HG02970 (cell line): ENCODE results near the gene XPC.

ENCODE experiments used
- ATAC-seq: cut with Tn5 transposase; IDR thresholded peaks from one replicate; pipeline ENCODE4 v1.9.1; 2021; ENCODE audit warnings: mild to moderate bottlenecking, moderate library complexity, moderate number of reproducible peaks; ENCODE audit not compliant: unreplicated experiment, low FRiP score

XPC gene

DNA sequence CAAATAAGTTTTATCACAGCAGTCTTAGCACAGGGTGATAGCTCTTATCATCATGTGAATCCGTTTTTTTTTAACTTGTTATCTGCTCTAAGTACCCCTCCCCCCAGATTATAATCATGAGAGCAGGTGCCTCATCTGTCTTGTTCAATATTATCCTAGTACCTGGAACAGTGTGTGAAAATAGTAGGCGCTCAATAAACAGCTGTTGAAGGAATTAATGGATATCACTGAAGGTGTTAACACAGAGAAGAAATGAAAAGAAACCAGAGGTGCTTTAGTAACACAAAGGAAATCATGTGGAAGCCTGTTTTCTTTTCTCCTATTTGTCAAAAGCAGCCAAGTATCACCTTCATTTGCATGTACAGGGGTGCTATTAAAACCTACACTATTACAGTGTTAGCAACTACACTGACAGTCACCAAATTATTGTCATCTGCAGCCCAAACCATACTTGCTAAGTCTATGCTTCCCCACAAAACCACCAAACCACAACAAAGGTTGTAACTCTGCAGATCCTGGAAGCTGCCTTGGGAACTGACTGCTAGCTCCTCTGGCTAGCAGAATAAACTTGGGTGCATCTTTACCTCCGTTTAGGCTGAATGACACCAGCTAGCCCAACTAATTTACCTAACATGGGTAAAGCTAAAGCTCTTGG is 2.9 kb downstream of the XPC start:
- no peak for ATAC-seq

DNA sequence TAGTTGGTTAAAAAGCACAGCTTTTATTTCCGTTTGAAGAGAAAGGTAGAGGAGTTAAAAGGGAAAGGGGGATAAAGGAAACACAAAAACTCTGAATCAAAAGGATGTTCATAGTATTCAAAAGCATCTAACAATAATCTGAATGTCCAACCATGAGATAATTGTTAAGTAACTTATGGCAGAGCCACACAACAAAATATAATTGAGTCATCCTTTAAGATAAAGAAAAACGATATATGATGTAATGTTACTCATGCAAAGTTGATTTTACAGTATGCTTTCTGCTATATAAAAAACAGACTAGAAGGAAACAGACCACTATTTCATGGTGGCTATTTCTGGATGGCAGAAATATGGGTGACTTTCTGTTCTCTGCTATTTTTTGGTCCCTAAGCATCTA is 3.9 kb downstream of the XPC start:
- no peak for ATAC-seq

GRCh38 chr3:14172496-14172895 is 5.9 kb downstream of the XPC start:
- ATAC-seq = no peak

- no peak for ATAC-seq
Observed at GRCh38 chr3:14170531-14171159, 7.8 kb downstream of the XPC start.

DNA sequence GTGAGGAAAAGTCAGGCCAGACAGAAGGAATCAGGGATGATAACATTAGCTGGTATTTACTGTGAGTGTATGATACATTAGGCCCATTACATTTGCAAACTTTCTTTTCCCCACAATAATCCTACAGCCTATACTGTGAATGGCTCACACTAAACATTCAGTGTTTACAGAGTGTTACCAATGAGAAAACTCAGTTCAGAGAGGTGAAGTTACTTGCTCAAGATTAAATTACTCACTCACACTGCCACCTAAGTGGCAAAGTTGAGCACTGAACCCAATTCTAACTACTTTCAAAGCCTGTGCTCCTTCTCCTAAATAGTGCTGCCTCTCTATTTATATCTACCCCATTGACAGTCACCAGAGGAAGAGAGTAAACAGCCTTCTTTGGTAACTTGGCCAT is 8.5 kb downstream of the XPC start:
- no peak for ATAC-seq

DNA sequence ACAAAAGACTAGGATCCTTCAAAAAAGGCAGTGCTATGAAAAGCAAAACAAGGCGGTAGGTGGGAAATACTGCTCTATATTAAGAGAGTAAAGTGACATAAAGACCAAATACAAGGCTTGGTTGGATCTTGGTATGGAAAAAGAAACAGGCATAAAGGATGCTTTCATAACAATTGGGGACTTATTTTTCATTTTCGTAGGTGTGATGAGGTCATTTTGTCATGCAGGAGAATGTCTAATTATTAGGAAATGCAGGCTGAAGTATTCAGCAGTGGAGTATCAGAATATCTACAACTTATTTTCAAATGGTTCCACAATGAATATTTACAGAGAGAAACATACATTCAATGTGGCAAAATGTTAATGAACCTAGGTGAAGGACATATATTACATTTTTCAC is 9.0 kb downstream of the XPC start:
- no peak for ATAC-seq

DNA sequence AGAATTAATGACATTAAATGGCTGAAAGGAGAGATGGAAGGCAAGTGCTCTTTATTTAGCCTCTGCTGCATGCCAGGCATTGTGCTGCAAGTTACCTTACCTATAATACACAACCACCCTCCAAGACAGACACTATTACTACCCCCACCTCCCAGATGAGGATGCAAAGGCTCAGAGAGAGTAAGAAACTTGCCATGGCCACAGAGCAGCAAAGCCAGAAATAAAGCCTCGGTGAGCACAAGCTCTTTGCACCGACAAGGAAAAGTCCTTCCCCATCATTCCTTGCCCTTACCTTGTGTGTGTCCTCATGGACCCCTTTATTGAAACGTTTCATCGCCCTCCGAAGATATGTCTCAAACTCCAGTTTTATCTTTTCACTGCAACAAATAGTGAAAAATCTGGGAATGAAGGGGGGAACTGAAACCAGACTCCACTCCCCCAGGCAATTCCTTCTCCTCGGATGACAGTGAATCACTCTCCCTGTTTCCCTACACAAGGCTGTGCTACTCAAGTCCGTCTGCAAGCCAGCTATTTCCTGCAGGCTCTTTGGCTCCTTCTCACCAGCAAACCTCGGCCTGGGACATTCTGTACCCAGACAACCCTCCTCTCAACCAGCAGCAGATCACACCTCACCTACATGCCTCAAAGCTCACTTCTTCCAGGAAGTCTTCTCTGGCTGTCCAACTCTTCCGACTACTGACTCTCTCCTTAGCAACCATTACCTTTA is 11.4 kb downstream of the XPC start:
- no peak for ATAC-seq

GRCh38 chr3:14162178-14162577 is 16.2 kb downstream of the XPC start:
- ATAC-seq = no peak

- ATAC-seq = no peak
Observed at GRCh38 chr3:14161282-14161681, 17.1 kb downstream of the XPC start.

DNA sequence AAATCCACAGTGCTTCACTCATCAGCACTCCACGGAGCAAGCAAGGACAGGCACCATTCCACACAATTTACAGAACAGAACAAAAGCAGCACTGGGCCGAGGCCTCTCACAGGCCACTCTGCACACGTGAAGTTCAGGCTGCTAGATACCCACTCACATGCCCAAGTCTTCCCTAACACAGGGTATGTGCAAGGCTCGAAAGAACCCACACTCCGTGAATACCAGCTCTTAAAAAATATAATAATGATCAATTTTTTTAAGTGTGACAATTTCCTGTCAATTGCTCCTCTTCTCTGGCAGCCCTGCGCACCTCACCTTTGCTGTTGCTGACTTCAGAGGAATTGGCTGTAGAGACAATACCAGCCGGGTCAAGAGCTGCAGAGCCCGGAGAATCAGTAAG is 19.0 kb downstream of the XPC start:
- no peak for ATAC-seq

DNA sequence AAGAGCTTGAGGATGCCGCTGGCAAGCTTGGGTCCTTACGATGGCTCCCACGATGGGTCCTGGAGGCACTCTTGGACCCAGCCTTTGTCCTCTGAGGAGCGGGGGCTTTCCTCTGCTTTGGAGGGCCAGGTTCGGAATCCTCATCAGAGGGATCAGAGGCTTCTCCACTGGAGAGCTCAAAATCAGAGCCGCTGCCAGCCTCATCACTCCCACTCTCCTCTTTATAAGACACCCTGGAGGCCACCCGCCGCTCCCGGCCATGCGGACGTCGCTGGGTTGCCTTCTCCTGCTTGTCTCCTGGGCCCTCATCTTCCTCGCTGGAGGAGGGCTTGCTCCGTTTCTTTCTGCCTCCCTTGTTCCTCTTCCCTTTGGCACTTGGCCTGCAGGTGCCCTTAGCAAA is 20.0 kb downstream of the XPC start:
- no peak for ATAC-seq

DNA sequence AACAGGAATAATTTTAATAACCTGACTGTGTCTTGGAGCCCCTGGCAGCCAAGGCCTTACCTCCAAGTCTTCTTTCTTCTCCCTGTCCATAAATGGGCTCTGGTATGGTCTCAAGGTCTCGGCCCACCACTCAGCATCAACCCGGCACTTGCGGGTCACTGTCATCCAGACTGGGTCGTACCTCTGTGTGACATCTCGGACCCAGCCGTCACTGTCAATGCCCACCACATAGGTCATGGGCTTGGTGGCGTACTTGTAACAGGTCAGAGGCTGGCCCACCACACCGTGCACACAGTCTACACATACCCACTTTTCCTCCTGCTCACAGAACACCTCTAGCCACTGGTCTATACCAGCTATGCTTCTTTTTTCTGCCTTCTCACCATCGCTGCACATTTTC is 20.4 kb downstream of the XPC start:
- no peak for ATAC-seq

GRCh38 chr3:14156843-14157561 is 21.4 kb downstream of the XPC start:
- no peak for ATAC-seq

- ATAC-seq = no peak
Observed at GRCh38 chr3:14156201-14156600, 22.2 kb downstream of the XPC start.

DNA sequence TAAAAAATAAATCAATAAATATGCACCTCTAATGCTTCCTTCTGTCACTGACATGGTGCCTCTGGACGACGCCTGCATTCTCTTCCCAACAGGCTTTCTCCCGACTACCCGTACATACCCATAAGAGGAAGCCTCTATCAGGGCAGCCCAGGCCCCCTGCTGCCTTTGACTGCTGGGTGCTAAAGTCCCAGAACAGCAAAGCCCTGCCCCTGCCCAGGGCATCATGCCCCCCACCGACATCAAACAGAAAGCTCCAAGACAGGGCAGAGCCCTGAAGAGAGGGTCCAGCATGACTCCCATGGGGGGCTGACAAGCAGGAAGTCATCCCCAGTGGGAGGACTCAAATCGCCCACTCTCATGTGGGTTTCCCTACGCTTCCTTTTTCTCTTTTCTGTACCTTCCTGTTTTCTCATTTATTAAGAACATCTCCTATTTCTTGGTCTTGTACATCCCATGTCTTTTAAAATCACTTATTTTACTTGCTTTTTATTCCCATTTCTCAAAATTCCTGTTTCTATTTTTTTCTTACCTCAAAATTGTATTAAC is 23.4 kb downstream of the XPC start:
- no peak for ATAC-seq

DNA sequence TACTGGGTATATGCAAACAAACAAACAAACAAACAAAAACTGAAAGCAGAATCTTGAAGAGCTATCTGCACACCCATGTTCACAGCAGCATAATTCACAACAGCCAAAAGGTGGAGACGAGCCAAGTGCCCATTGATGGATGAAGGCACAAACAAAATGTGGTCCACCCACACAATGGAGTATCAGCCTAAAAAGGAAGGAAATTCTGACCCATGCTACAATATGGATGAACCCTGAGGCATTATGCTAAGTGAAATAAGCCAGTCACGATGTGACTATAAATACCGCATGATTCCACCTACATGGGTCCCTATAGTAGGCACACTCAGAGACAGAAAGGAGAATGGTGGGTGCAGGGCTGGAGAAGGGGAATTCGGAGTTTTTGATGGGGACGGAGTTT is 24.1 kb downstream of the XPC start:
- no peak for ATAC-seq

- no peak for ATAC-seq
Observed at GRCh38 chr3:14153663-14154062, 24.7 kb downstream of the XPC start.

GRCh38 chr3:14152963-14153355 is 25.4 kb downstream of the XPC start:
- ATAC-seq = no peak

DNA sequence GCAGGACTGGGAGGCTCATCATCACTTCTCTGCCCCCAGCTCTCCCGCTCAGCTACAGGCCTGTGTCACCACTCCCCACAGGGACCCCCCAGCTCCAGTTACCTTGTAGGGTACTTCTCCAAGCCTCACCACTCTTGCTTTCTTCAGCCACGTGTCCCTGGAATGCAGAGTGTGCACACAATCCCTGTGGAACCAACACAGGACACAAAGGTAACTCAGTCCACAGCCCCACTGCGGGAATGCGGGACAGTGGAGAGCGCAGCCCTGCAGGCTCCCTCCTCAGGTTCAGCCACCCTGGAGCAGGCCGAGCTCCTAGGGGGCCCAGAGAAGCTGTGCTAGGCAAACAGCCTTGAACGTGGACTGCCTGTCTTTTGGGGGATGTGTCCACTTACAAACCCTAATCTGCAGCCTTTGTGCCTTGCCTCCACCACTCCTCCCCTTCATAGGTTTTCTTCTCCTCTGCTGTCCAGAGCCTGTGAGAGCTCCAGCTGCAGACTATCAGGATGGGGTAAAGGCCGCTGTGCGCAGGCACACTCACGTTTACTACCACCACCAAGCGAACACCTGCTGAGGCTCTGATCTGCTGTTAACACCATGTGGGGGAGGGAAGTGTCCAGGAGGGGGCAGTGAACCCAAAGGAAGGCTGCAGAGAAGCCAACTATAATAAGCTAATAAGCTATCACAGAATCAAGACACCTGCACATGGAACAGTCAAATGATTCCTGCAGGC is 26.0 kb downstream of the XPC start:
- ATAC-seq = no peak

DNA sequence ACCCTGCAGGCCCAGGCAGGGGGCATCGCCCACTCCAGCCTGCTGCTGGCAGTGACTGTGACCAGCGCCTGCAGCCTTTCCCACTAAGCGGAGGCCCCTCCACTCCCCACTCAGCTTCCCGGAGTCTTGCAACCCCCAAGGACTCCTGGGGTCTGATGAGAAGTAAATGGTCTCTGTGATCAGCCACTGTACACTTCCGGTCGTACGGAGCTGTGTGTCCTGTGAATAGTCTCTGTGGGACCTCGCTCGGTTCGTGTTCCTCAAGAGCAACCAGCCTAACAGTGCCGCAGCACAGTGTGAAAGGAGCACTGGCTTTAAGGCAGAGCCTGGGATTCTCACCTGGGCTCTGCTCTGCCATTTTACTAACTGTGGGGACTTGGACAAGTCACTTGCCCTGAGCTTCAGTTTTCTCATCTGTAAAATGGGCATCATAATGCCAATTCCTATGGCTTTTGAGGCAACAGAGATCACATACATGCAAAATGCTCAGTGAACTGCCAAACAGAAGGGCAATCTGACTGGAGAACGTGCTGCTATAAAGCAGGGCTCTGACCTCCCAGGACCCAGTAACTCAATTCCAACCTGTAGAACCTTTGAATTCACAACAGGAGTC is 26.8 kb downstream of the XPC start:
- no peak for ATAC-seq
